GM12878 (cell line): ENCODE data around the gene CADPS. TPM values are rescaled to one million over a fixed set of nuclear protein-coding genes. Genes with fewer than 3 reads are reported as not detected.

ENCODE experiments used
- ATAC-seq: fragments of 200-7000 bp; cut with Tn5 transposase; 3 replicates; pipeline ENCODE4 v1.9.1; 2020; ENCODE audit warnings: mild to moderate bottlenecking, moderate library complexity
- BruUV-seq: library from RNA; stranded (reverse); fragments of 400-500 nt; replicated peaks from 2 replicates; lab custom pipeline; 2021; lab: Mats Ljungman, UMichigan
- CTCF ChIA-PET: fragments of 300-600 bp; sonication (Branson Sonifier 250); formaldehyde crosslinking; extraction: SDS; loops from one replicate; lab custom pipeline; 2021; ENCODE audit warnings: inconsistent platforms; lab: Yijun Ruan, JAX
- POLR2A ChIA-PET: fragments of 350-600 bp; formaldehyde crosslinking; extraction: SDS; loops from one replicate; lab custom pipeline; 2021; ENCODE audit warnings: inconsistent platforms; lab: Charles Lee
- RAD21 ChIA-PET: fragments of 300-600 bp; sonication (Branson Sonifier 250); formaldehyde crosslinking; loops from one replicate; lab custom pipeline; 2023; ENCODE audit warnings: antibody characterized with exemption; ENCODE audit not compliant: unreplicated experiment; lab: Charles Lee
- SMC1A ChIA-PET: fragments of 300-600 bp; sonication (Branson Sonifier 250); formaldehyde crosslinking; loops from one replicate; lab custom pipeline; 2023; ENCODE audit not compliant: unreplicated experiment, uncharacterized antibody; lab: Charles Lee
- DNase-seq: peaks from one replicate; pipeline ENCODE4 v3.0.0-alpha.2; 2011; ENCODE audit warnings: low read depth, low spot score
- FAIRE-seq: peaks from 3 replicates; lab custom pipeline; 2011; peaks lifted over from hg19 to GRCh38; lab: Jason Lieb, UNC
- H2AFZ ChIP-seq: 2 replicates; pipeline ENCODE4 v1.6.0; 2011; ENCODE audit warnings: low read depth, low read length, control low read depth; ENCODE audit not compliant: control insufficient read depth
- H3K27ac ChIP-seq: 2 replicates; pipeline ENCODE4 v1.5.1; 2011; ENCODE audit warnings: control low read depth; ENCODE audit not compliant: control insufficient read depth, insufficient read depth
- H3K27me3 ChIP-seq, 2 experiments: replicated peaks in 1 of 2; 2 replicates each; pipeline versions ENCODE4 v1.6.0 to v1.6.1; 2011; ENCODE audit warnings: low read length in 1 of 2; ENCODE audit not compliant: control insufficient read depth in 2 of 2, insufficient read depth in 2 of 2
- H3K36me3 ChIP-seq, 2 experiments: 2 replicates each; pipeline ENCODE4 v1.5.1; 2011; ENCODE audit warnings: low read length in 1 of 2; ENCODE audit not compliant: control insufficient read depth in 2 of 2, insufficient read depth in 2 of 2
- H3K4me1 ChIP-seq: 2 replicates; pipeline ENCODE4 v1.6.1; 2011; ENCODE audit warnings: mild to moderate bottlenecking, low read length, moderate library complexity, mixed read lengths; ENCODE audit not compliant: control insufficient read depth, insufficient read depth
- H3K4me2 ChIP-seq: 2 replicates; pipeline ENCODE4 v1.6.0; 2011; ENCODE audit warnings: control low read depth; ENCODE audit not compliant: control insufficient read depth, insufficient read depth
- H3K4me3 ChIP-seq: fragments of 200-600 bp; sonication (generic); 2 replicates; pipeline ENCODE4 v1.5.1; 2016
- H3K79me2 ChIP-seq: 2 replicates; pipeline ENCODE4 v1.6.0; 2011; ENCODE audit warnings: low read length; ENCODE audit not compliant: control insufficient read depth, insufficient read depth
- H3K9ac ChIP-seq: 2 replicates; pipeline ENCODE4 v1.8.0; 2011; ENCODE audit warnings: low read length, control low read depth, mixed read lengths; ENCODE audit not compliant: control insufficient read depth, insufficient read depth
- H3K9me3 ChIP-seq: replicated peaks from 3 replicates; pipeline ENCODE4 v1.5.1; 2011; ENCODE audit warnings: mild to moderate bottlenecking, low read length; ENCODE audit not compliant: control insufficient read depth, insufficient read depth
- H4K20me1 ChIP-seq: 2 replicates; pipeline ENCODE4 v1.6.0; 2011; ENCODE audit not compliant: control insufficient read depth, insufficient read depth
- BRCA1 ChIP-seq: IDR thresholded peaks from 2 replicates; pipeline ENCODE4 v1.6.1; 2011; ENCODE audit warnings: low read depth, low read length, improper control_type of control experiment
- CBFB ChIP-seq: IDR thresholded peaks from 2 replicates; pipeline ENCODE4 v1.6.1; 2016; ENCODE audit warnings: antibody characterized with exemption, low read depth
- CEBPB ChIP-seq, 2 experiments: fragments of 150-350 bp in 1 of 2; IDR thresholded peaks; 2 replicates each; pipeline ENCODE4 v1.6.1; 2012 to 2014; ENCODE audit warnings: low read depth in 2 of 2, low read length in 2 of 2, borderline replicate concordance in 1 of 2, inconsistent platforms in 1 of 2
- CHD2 ChIP-seq: IDR thresholded peaks from 2 replicates; pipeline ENCODE4 v1.6.1; 2011; ENCODE audit warnings: low read depth, low read length, improper control_type of control experiment, borderline replicate concordance
- MYC ChIP-seq: IDR thresholded peaks from 2 replicates; pipeline ENCODE4 v1.6.1; 2011; ENCODE audit warnings: mild to moderate bottlenecking, low read length, moderate library complexity, inconsistent platforms; ENCODE audit not compliant: insufficient read depth, insufficient replicate concordance, insufficient read length, severe bottlenecking
- RB1 ChIP-seq: fragments of 450-650 bp; formaldehyde crosslinking; IDR thresholded peaks from 2 replicates; pipeline ENCODE4 v1.6.1; 2017; ENCODE audit warnings: mild to moderate bottlenecking, borderline replicate concordance
- RCOR1 ChIP-seq: conservative IDR thresholded peaks from 2 replicates; pipeline ENCODE4 v1.6.1; 2012; ENCODE audit warnings: low read depth, low read length, improper control_type of control experiment
- ZNF207 ChIP-seq: fragments of 450-650 bp; IDR thresholded peaks from 2 replicates; pipeline ENCODE4 v1.6.1; 2014; ENCODE audit warnings: antibody characterized with exemption, mild to moderate bottlenecking, borderline replicate concordance
- ZZZ3 ChIP-seq: IDR thresholded peaks from 2 replicates; pipeline ENCODE4 v1.6.1; 2011; ENCODE audit warnings: low read depth; ENCODE audit not compliant: control insufficient read depth, insufficient read length
- WGBS: methylation state at CpG from one replicate; pipeline ENCODE4 v1.1.6; 2016; ENCODE audit warnings: low lambda C conversion rate; ENCODE audit not compliant: insufficient replicate concordance, insufficient coverage; ENCODE audit errors: missing lambda C conversion rate; 5-methylcytosine and 5-hydroxymethylcytosine counted together
- in situ Hi-C: fragments of 300-500 bp; cut with MboI; formaldehyde crosslinking; loops from 9 replicates; pipeline ENCODE4 v1.14.3; 2018; ENCODE audit warnings: mixed read lengths
- intact Hi-C: fragments of 100-400 bp; cut with micrococcal nuclease; formaldehyde crosslinking; loops from one replicate; pipeline ENCODE4 v1.14.2; 2022; ENCODE audit not compliant: unreplicated experiment
- polyA plus RNA-seq, 11 experiments: library from polyadenylated mRNA; depleted of rRNA in 4 of 11; unstranded in 6 of 11; stranded (reverse) in 5 of 11; fragments of >200 nt; fragmentation: Nextera tagmentation in 4 of 11; fragmentation: Illumina TruSeq in 1 of 11; extraction: Ambion mirVana in 4 of 11; extraction: Trizol in 1 of 11; gene quantifications; 1 replicate in 1 of 11; 2 replicates in 10 of 11; pipeline versions ENCODE4 v1.2.1 to v1.2.3, GENCODE V29; 2011 to 2016; ENCODE audit warnings: inconsistent platforms in 2 of 11, missing spikeins in 2 of 11, low read depth in 1 of 11
- total RNA-seq, 4 experiments: library from RNA; depleted of rRNA in 3 of 4; stranded (reverse); fragments of >200 nt in 3 of 4; fragmentation: Illumina TruSeq in 1 of 4; extraction: Trizol in 1 of 4; gene quantifications; 2 replicates each; pipeline versions ENCODE4 v1.2.1 to v1.2.3, GENCODE V29; 2013 to 2021
- TF ChIP-seq, protein P1 (sequence below): fragments of 450-650 bp; IDR thresholded peaks from 2 replicates; pipeline ENCODE4 v1.6.1; 2017; ENCODE audit warnings: borderline replicate concordance
- TF ChIP-seq, protein P2 (sequence below): fragments of 450-650 bp; IDR thresholded peaks from 2 replicates; pipeline ENCODE4 v1.6.1; 2016; ENCODE audit warnings: mild to moderate bottlenecking

The CADPS gene
- total and polyA plus RNA-seq, 10 of the 15 experiments (the other 5 are each of a cell fraction or from before 2014, with no cell fraction given), result 0.20 TPM; not detected in 9

DNA sequence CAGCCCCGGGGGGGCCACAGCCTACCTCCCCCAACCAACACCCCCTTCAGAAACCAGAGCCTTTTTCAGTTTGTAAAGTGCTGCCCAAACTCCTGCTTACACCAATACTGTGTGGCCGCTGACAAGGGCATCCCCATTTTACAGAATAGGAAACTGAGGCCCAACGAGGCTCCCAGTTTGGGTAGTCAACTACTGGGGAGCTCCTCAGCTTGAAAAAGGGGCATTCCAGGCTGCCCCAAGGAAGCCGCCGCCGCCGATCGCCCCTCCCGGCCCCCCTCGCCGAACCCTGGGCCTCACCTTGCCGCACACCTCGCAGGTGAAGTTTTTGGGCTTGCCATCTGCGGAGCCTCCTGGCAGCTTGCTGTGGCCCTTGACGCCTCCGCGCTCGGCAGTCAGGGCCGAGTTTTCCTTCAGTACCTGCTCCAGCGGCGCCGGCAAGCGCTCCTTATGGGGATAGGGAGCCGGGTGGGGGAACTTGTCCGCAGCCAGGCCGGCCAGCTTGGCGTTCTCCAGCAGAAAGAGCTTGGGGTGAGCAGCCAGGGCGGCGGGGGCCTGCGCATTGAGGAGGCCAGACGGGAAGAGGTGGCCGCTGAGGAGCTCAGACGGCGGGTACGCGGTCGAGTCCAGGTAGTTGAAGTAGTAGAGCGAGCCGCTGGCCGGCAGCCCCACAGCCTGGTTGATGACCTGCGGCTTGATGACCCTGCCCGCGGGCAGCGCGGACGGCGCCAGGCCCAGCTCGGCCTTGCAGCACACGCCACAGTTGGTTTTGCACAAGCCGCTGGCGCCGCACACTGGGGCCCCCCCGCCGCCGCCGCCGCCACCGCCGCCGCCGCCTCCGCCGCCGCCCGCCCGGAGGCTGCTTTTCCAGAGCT, 503.3 kb downstream of the CADPS start:
- peaks cover 7 to 12% of the 10 kb centered on the region in 2 experiments for H3K27me3 ChIP-seq
- no peak overlapping the region for H3K4me2 ChIP-seq
- no peak overlapping the region for H3K9ac ChIP-seq
- no TSS peak for BruUV-seq
- in situ Hi-C loops (no loop called here), intact Hi-C loops (no loop called here)
- no peaks in the 10 kb centered on the region for H3K36me3 ChIP-seq
- ChIA-PET CTCF (no interaction called here), RAD21 (no interaction called here), SMC1A (no interaction called here)
- ATAC-seq (no peak), FAIRE-seq (no peak)
- H3K9me3 ChIP-seq, result no peaks in the 10 kb centered on the region
- no peaks in the 10 kb centered on the region for H3K4me1 ChIP-seq
- TF ChIP-seq CEBPB (IDR thresholded peaks at IDR 0.05; ENCODE audit: borderline replicate concordance in 1 of 2, low read depth in 2 of 2, low read length in 2 of 2), result no peak
- no peak for TF ChIP-seq CBFB
- TF ChIP-seq CHD2, result no peak
- TF ChIP-seq, protein P1, sequence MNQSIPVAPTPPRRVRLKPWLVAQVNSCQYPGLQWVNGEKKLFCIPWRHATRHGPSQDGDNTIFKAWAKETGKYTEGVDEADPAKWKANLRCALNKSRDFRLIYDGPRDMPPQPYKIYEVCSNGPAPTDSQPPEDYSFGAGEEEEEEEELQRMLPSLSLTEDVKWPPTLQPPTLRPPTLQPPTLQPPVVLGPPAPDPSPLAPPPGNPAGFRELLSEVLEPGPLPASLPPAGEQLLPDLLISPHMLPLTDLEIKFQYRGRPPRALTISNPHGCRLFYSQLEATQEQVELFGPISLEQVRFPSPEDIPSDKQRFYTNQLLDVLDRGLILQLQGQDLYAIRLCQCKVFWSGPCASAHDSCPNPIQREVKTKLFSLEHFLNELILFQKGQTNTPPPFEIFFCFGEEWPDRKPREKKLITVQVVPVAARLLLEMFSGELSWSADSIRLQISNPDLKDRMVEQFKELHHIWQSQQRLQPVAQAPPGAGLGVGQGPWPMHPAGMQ, result no peak
- no peak for TF ChIP-seq ZNF207
- TF ChIP-seq ZZZ3, result no peak
- TF ChIP-seq MYC, result no peak
- TF ChIP-seq RB1, result no peak
- no peak for TF ChIP-seq BRCA1
- TF ChIP-seq RCOR1, result no peak
- TF ChIP-seq, protein P2, sequence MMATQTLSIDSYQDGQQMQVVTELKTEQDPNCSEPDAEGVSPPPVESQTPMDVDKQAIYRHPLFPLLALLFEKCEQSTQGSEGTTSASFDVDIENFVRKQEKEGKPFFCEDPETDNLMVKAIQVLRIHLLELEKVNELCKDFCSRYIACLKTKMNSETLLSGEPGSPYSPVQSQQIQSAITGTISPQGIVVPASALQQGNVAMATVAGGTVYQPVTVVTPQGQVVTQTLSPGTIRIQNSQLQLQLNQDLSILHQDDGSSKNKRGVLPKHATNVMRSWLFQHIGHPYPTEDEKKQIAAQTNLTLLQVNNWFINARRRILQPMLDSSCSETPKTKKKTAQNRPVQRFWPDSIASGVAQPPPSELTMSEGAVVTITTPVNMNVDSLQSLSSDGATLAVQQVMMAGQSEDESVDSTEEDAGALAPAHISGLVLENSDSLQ, result no peak
- TF ChIP-seq, all 136 proteins: peak for 0
- no peak overlapping the region for H2AFZ ChIP-seq
- H3K79me2 ChIP-seq, result no peaks in the 10 kb centered on the region
- no peaks in the 10 kb centered on the region for H4K20me1 ChIP-seq
- no peak overlapping the region for H3K4me3 ChIP-seq
- 41% methylated on average over 56 of the region's 66 CpGs for WGBS
- no peak overlapping the region for H3K27ac ChIP-seq
- no peak for DNase-seq
- POLR2A ChIA-PET, result no interaction called here
